Transverse colon (tissue), 4 donors: ENCODE results near the gene MRPL20. TPM values are rescaled to one million over a fixed set of nuclear protein-coding genes. Genes with fewer than 3 reads are reported as not detected.
"Not testable (repeated sequence)": the region's sequence is repeated elsewhere in the genome, so short reads cannot be mapped to it uniquely, and the experiment has no call there.

Source experiments
- DNase-seq: peaks from one replicate; pipeline ENCODE4 v3.0.0-alpha.2; 2019
- H3K27ac ChIP-seq, 4 donors: fragments of 200-600 bp; sonication (generic); 2 replicates each; pipeline ENCODE4 v1.5.1; 2016 to 2018; ENCODE audit warnings: inconsistent platforms in 4 of 4
- H3K27me3 ChIP-seq: fragments of 200-600 bp; sonication (generic); 2 replicates; pipeline ENCODE4 v1.5.1; 2017; ENCODE audit warnings: inconsistent platforms
- H3K36me3 ChIP-seq, 4 donors: fragments of 200-600 bp; sonication (generic); 2 replicates each; pipeline ENCODE4 v1.5.1; 2017 to 2019; ENCODE audit warnings: inconsistent platforms in 4 of 4
- H3K4me1 ChIP-seq, 4 donors: fragments of 200-600 bp; sonication (generic); 2 replicates each; pipeline ENCODE4 v1.5.1; 2017 to 2020; ENCODE audit warnings: inconsistent platforms in 4 of 4
- H3K4me3 ChIP-seq, 4 donors: fragments of 200-600 bp; sonication (generic); 1 replicate in 1 of 4; 2 replicates in 3 of 4; pipeline versions ENCODE4 v1.5.1 to v1.6.1; 2017 to 2019; ENCODE audit warnings: inconsistent platforms in 4 of 4
- H3K9me3 ChIP-seq, 2 donors: fragments of 200-600 bp; sonication (generic); 2 replicates each; pipeline ENCODE4 v1.5.1; 2017 to 2019; ENCODE audit warnings: inconsistent platforms in 2 of 2
- EP300 ChIP-seq: sonication (generic); formaldehyde crosslinking; IDR thresholded peaks from one replicate; pipeline ENCODE4 v1.6.1; 2017; ENCODE audit warnings: antibody characterized with exemption, low read depth
- POLR2A ChIP-seq: fragments of 450-650 bp; IDR thresholded peaks from one replicate; pipeline ENCODE4 v1.6.1; 2016; ENCODE audit warnings: antibody characterized with exemption, mild to moderate bottlenecking, moderate library complexity
- POLR2AphosphoS5 ChIP-seq, 3 donors: sonication (generic); formaldehyde crosslinking; IDR thresholded peaks; one replicate each; pipeline ENCODE4 v1.6.1; 2016; ENCODE audit warnings: antibody characterized with exemption in 3 of 3
- WGBS, 2 donors: methylation state at CpG; one replicate each; pipeline ENCODE4 v1.1.5; 2018; ENCODE audit warnings: low coverage in 1 of 2; 5-methylcytosine and 5-hydroxymethylcytosine counted together
- in situ Hi-C, 4 donors: fragments of 200-750 bp; cut with MboI; loops; one replicate each; pipeline versions ENCODE4 v1.15.0 to v1.15.1; 2017; ENCODE audit warnings: low sequenced_read_pairs in 3 of 4, low pct_ligation_motif_present in 1 of 4, low pct_unique_long_range_greater_than_20kb in 1 of 4
- intact Hi-C: fragments of 100-400 bp; cut with DNase I; formaldehyde crosslinking; loops from one replicate; pipeline ENCODE4 v1.15.1; 2023; ENCODE audit warnings: low total_unique reads
- total RNA-seq, 4 donors: library from RNA; depleted of rRNA; stranded (reverse); fragments of >200 nt; gene quantifications; one replicate each; pipeline ENCODE4 v1.1.0, GENCODE V29; 2016
- TF ChIP-seq, protein P1 (sequence below), 5 experiments: fragments of 200-600 bp in 3 of 5; fragments of 450-650 bp in 2 of 5; sonication (generic) in 3 of 5; IDR thresholded peaks; 1 replicate in 2 of 5; 2 replicates in 3 of 5; pipeline ENCODE4 v1.5.1; 2016 to 2017; ENCODE audit warnings: antibody characterized with exemption in 5 of 5, inconsistent platforms in 3 of 5, mild to moderate bottlenecking in 2 of 5, moderate library complexity in 1 of 5

MRPL20 gene
- total RNA-seq, 4 donors from 2014 or later, result 40.0 to 183 (median 97.0) TPM

DNA sequence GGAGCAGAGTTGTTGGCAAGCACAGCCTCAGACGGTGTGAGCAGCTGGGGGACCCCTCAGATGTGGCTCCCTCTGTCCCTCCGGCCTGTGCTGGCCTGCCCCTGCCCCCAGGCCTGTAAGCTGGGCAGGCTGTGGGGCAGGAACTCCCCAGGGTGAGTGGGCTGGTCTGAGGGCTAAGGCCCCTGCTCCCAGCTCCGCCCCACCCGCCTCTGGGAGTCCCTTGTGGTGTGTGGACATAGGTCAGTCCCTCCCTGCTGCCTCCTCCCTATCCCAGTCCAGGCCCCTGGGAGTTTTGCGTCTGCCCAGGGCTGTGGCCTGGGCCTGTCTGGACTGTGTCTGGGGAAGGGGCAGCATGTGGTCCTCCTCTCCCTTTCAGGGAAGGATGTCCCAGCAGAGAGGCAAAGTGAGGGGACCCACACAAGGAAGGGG, 24.8 kb upstream of the MRPL20 start:
- H3K4me3 ChIP-seq, result no peak overlapping the region
- peak overlapping the region; percentile 88 to 96 (median 94) for H3K27ac ChIP-seq
- DNase-seq, result peak; percentile 74
- H3K27me3 ChIP-seq, result peaks cover 9% of the 10 kb centered on the region
- in situ Hi-C loops, result no loop called here
- no peaks in the 10 kb centered on the region for H3K9me3 ChIP-seq
- TF ChIP-seq POLR2AphosphoS5 (IDR thresholded peaks at IDR 0.05) (peak in 2 of 3 donors; percentile 33 to 37), EP300 (no peak), POLR2A (no peak)
- TF ChIP-seq, protein P1, sequence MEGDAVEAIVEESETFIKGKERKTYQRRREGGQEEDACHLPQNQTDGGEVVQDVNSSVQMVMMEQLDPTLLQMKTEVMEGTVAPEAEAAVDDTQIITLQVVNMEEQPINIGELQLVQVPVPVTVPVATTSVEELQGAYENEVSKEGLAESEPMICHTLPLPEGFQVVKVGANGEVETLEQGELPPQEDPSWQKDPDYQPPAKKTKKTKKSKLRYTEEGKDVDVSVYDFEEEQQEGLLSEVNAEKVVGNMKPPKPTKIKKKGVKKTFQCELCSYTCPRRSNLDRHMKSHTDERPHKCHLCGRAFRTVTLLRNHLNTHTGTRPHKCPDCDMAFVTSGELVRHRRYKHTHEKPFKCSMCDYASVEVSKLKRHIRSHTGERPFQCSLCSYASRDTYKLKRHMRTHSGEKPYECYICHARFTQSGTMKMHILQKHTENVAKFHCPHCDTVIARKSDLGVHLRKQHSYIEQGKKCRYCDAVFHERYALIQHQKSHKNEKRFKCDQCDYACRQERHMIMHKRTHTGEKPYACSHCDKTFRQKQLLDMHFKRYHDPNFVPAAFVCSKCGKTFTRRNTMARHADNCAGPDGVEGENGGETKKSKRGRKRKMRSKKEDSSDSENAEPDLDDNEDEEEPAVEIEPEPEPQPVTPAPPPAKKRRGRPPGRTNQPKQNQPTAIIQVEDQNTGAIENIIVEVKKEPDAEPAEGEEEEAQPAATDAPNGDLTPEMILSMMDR (IDR thresholded peaks at IDR 0.05), result no peak
- H3K36me3 ChIP-seq, result no peaks in the 10 kb centered on the region
- WGBS, 2 donors, result 32% methylated on average over 5 of the region's 5 CpGs; no CpG with 5 or more reads in 1 of the 2 donors
- intact Hi-C loops, result no loop called here
- H3K4me1 ChIP-seq, result peaks cover 64 to 74% (median 70%) of the 10 kb centered on the region in 4 donors

DNA sequence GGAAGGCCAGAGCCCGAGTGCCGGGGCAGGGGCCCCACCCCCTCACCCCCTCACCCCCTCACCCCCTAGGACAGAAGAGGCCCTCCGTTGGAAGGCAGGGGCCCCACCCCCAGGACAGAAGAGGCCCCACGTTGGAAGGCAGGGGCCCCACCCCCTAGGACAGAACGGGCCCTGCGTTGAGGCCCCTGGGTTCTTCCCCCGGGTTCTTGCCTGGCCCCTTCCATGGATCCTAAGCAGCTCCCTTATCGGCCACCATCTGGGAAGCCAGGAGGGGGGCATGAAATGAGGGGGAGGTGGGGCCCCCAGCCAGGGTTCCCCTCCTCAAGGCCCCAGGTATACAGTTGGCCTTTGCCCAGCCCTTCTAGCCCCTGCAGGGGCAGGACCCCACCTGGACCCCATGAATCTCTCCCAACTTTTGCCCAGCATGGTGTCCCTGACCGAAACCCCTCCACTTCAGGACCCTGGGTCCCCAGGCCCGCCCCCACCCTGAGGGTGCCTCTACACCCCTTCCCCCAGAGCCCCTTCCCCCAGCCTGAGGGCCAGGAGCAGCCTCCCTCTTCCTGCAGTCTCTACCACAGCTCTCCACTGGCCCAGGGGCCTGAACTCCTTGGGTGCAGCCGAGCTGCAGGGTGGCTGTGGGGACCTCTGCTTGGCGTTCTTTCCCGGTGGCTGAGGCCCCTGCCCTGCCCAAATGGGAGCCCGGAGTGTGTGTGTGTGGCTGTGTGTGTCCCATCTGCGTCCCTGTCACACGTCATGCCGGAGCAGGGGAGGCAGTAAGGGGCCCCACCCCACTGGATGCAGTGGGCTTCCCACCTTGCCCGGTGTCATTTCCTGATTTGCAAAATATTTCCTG, 24.1 kb upstream of the MRPL20 start:
- intact Hi-C loops (no loop called here), in situ Hi-C loops (no loop called here)
- Histone ChIP-seq H3K4me3 (no peak overlapping the region), H3K27me3 (peaks cover 15% of the 10 kb centered on the region), H3K36me3 (no peaks in the 10 kb centered on the region), H3K4me1 (peaks cover 61 to 68% (median 64%) of the 10 kb centered on the region in 4 donors), H3K9me3 (no peaks in the 10 kb centered on the region), H3K27ac (peak overlapping the region; percentile 88 to 96 (median 94))
- DNase-seq, result no peak
- TF ChIP-seq EP300 (no peak), POLR2AphosphoS5 (IDR thresholded peaks at IDR 0.05) (no peak), POLR2A (no peak)
- TF ChIP-seq, protein P1 (IDR thresholded peaks at IDR 0.05), result no peak
- 61% methylated on average over 17 of the region's 18 CpGs; no CpG with 5 or more reads in 1 of the 2 donors for WGBS, 2 donors

DNA sequence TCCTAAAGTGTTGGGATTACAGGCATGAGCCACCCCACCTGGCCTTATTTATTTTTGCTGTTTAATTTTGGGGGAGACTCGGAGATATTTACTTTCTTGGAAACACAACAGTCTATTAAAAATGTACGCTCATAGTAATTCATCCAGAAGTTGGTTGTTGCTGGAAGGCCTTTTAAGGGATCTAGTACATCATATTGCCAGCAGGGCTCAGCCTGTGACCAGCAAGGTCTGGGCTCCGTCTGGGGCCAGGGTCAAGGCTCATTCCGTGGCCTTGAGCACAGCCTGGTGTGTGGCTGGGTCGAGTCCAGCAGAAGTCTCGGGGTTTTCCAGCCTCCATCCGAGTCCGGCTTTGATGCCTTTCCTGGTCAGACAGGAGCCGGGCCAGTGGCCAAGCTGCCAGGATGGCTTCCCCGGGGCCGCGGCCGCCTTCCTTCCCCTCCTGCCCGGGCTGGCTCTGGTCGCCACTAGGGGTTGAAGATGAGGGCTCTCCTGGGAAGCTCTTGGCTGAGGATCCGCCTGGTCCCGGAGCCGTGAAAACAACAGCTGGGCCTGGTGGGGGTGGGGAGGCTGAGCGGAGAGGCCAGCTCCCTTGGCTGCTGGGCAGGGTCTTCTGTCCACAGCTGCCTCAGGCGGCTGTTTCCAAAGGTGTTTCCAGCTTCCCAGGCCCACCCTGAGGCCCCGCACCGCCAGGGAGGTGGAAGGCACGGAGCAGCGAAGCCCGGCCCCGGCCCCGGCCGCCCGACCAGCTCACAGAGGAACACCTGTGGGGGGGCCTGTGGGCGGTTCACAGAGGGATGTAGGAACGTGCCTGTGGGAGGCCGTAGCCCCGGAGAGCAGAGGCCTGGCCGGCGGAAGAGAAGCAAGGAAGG, 23.3 kb upstream of the MRPL20 start:
- Histone ChIP-seq H3K27ac (peak overlapping the region; percentile 88 to 96 (median 94)), H3K4me3 (peak overlapping the region in 1 of 4 donors; percentile 6), H3K36me3 (no peaks in the 10 kb centered on the region), H3K9me3 (no peaks in the 10 kb centered on the region), H3K4me1 (peaks cover 56 to 63% (median 59%) of the 10 kb centered on the region in 4 donors), H3K27me3 (peaks cover 23% of the 10 kb centered on the region)
- intact Hi-C loops, result no loop called here
- TF ChIP-seq, protein P1 (IDR thresholded peaks at IDR 0.05), result peak in 4 of 5 experiments; percentile 8 to 45 (median 24)
- no peak for TF ChIP-seq EP300
- peak in 2 of 3 donors; percentile 4 to 24 for TF ChIP-seq POLR2AphosphoS5 (IDR thresholded peaks at IDR 0.05)
- DNase-seq, result no peak
- 46% methylated on average over 20 of the region's 35 CpGs; no CpG with 5 or more reads in 1 of the 2 donors for WGBS, 2 donors
- in situ Hi-C loops, result no loop called here

DNA sequence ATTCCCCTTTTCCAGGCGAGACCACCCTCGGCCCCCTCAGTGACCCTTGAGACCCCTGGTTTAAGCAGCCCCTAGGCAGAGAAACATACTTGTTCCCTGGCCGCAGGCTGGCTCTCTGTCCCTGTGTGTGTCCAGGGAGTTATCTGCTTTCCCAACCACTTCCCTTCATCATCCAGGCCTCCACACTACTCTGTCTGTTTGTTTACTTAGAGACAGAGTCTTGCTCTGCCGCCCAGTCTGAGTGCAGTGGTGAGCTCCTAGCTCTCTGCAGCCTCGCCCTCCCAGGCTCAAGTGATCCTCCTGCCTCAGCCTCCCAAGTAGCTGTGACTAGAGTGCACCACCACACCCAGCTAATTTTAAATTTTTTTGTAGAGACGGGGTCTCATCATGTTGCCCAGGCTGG, 22.6 kb upstream of the MRPL20 start:
- WGBS, 2 donors, result 49% methylated on average over 3 to 6 of the region's 6 CpGs
- Histone ChIP-seq H3K27me3 (peaks cover 24% of the 10 kb centered on the region), H3K4me3 (no peak overlapping the region), H3K4me1 (peaks cover 49 to 56% (median 53%) of the 10 kb centered on the region in 4 donors), H3K36me3 (no peaks in the 10 kb centered on the region), H3K9me3 (no peaks in the 10 kb centered on the region), H3K27ac (peak overlapping the region; percentile 88 to 96 (median 94))
- intact Hi-C loops, result no loop called here
- TF ChIP-seq, protein P1 (IDR thresholded peaks at IDR 0.05), result no peak
- TF ChIP-seq EP300 (no peak), POLR2AphosphoS5 (IDR thresholded peaks at IDR 0.05) (no peak), POLR2A (no peak)
- in situ Hi-C loops, result no loop called here
- DNase-seq, result no peak

DNA sequence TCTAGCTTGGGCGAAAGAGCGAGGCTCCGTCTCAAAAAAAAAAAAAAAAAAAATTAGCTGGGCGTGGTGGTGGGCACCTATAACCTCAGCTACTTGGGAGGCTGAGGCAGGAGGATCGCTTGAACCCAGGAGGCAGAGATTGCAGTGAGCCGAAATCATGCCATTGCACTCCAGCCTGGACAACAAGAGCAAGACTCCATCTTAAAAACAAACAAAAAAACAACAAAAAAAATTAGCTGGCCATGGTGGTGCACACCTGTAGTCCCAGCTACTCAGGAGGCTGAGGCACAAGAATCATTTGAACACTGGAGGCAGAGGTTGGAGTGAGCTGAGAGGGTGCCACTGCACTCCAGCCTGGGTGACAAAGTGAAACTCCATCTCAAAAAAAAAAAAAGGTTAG, 21.9 kb upstream of the MRPL20 start:
- DNase-seq, intact Hi-C loops, H3K9me3 ChIP-seq, in situ Hi-C loops, H3K4me3 ChIP-seq, H3K36me3 ChIP-seq: not testable (repeated sequence)
- Histone ChIP-seq H3K27ac (peak overlapping the region; percentile 88 to 96 (median 94)), H3K4me1 (peaks cover 42 to 49% (median 47%) of the 10 kb centered on the region in 4 donors), H3K27me3 (peaks cover 24% of the 10 kb centered on the region)
- WGBS, 2 donors, result 83% methylated on average over 2 to 6 of the region's 6 CpGs
